ENCODE data around the gene SPTLC1.
"Not testable (repeated sequence)": the region's sequence is repeated elsewhere in the genome, so short reads cannot be mapped to it uniquely, and the experiment has no call there.

The SPTLC1 gene

GRCh38 chr9:92141144-92142129 lies 26.2 kb upstream of the SPTLC1 start:
- no peak for DNase-seq (ENCODE audit: low read depth in 1 of 2, low spot score in 1 of 2)

- DNase-seq (ENCODE audit: low read depth in 1 of 2, low spot score in 1 of 2) = no peak
These were observed 25.5 kb upstream of the SPTLC1 start for GRCh38 chr9:92140754-92141143.

DNA sequence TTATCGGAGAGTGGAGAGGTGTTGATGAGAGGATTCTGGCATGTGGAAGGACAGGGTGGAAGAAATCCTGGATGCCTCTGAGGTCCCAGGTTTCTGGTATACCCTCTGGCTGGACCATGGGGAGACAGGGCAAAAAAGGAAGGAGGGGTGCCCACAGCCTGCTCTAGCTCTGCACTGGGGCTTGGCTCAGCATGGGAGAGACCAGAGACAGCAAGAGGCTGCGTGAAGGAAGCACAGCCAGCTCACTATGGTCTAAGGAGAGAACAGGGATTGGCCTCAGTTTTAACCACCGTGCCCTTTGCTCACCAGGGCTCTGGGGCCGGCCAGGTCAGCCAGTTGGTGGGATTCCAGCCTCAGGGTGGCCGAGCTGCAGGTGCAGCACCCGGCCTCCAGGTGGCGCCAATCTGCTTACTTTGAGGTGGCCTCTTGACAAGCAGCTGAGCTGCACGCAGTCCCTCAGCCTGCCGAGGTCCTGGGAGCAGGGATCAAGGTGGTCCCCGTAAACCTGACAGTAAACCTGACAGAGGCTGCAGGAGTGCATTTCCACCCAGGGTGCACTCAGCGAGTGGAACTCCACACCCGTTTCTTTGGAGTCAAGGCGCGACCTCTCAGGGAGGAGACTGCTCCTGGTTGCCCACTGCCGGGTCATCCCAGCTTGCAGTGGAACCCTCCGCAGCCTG lies 25.0 kb upstream of the SPTLC1 start:
- DNase-seq (ENCODE audit: low read depth in 1 of 2, low spot score in 1 of 2) = peak; percentile 53 to 57

DNA sequence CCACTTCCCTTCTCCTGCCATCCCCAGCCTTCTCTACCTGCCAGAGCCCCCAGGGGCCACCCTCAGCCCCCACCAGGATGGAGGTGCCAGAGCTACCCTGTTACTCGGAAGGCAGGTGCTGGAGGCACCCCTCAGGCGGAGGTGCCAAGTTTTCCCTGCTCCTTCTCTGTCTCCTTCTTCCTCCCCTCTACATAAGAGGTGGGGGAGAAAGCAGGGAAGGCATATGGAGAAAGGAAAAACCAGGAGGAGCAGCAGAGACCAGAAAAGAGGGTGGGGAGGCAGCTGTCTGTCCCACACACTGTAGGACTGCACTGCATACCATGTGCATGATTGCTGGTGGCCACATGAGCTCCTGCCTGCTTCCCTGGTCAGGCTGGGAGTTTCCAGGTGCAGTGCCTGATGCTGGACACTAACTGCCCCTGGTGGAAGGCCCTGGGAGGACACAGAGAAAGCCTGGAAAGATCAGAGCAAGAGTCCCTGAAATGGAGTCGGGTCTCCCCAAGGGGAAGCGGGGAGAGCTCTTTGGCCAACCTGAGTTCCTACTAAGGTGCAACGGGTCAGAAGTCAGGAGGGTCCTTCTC lies 23.8 kb upstream of the SPTLC1 start:
- not testable (repeated sequence) for DNase-seq (ENCODE audit: low read depth in 1 of 2, low spot score in 1 of 2)

DNA sequence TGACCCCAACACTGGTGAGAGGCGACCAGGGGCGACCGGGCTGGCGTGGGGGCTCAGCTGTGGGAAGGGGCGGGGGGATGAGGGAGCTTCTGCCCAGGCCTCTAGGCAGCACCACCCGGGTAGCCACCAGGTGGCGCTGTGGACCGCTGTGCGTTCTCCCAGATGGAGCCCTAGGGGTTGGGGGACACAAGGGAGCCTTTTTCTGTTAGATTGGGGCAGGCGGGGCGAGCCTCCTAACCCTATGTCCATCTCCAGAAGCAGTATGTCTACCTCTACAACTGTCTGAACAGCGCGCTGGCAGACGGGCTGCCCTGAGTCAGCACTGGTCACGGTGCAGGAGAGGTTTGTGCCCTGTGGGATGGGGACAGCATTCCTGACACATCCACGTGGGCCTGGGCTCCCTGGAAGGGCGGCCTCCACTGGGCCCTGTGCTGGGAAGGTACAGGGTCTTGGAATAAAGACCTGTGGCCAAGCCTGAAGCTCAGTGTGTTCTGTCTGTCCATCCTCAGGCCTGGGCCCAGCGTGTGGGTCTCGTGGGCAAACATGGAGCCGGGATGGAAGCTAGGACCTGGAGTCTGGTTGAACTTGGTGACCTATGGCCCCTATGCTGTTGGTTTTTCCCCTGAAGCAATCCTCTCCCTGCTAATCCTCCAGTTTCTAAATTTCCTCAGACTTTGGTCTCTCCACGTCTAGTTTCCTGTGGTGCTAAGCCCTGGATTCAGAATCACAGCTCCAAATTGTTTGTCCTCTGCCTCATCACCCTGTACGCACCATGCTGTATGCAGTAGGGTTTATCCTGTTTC lies 23.1 kb upstream of the SPTLC1 start:
- peak; percentile 53 to 67 for DNase-seq (ENCODE audit: low read depth in 1 of 2, low spot score in 1 of 2)

- DNase-seq (ENCODE audit: low read depth in 1 of 2, low spot score in 1 of 2) = no peak
These were observed 21.1 kb upstream of the SPTLC1 start for GRCh38 chr9:92136184-92136858.

DNA sequence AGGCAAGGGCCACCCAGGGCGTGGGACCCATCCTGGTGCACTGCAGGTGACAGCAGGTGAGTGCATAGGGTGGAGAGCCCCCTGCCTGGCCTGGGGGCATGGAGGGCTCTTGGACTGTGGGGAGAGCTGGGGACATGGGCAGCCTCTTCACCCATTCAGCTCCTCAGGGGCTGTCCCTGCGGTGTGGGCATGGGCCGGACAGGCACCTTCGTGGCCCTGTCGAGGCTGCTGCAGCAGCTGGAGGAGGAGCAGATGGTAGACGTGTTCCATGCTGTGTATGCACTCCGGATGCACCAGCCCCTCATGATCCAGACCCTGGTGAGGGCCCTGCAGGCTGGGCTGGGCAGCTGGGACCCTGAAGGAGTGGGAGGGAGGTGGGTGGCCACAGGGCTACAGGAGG lies 20.4 kb upstream of the SPTLC1 start:
- no peak for DNase-seq (ENCODE audit: low read depth in 1 of 2, low spot score in 1 of 2)

GRCh38 chr9:92133949-92134604 lies 18.9 kb upstream of the SPTLC1 start:
- peak; percentile 50 to 71 for DNase-seq (ENCODE audit: low read depth in 1 of 2, low spot score in 1 of 2)

DNA sequence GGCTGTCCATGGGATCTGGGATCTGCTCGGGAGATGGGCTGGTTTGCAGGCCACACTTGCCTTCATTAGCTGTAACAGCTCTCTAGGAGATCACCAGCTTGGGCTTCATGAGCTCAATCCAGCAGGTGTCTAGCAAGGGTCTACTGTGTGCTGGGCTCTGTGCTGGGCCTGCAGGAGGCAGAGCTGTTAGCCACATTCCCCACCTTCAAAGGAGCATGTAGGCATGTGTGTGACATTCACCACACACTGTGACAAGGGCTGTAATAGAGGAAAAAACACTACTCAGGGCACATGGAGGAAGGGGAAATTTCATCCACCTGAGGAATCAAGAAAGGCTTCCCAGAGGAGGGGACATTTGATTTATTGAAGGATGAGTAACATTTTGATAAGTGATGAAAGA lies 17.7 kb upstream of the SPTLC1 start:
- not testable (repeated sequence) for DNase-seq (ENCODE audit: low read depth in 1 of 2, low spot score in 1 of 2)

- DNase-seq (ENCODE audit: low read depth in 1 of 2, low spot score in 1 of 2) = no peak
These were observed 17.3 kb upstream of the SPTLC1 start for GRCh38 chr9:92132501-92132900.

- DNase-seq (ENCODE audit: low read depth in 1 of 2, low spot score in 1 of 2) = no peak
These were observed 7.6 kb upstream of the SPTLC1 start for GRCh38 chr9:92122800-92123199.

GRCh38 chr9:92122061-92122460 lies 6.8 kb upstream of the SPTLC1 start:
- no peak for DNase-seq (ENCODE audit: low read depth in 1 of 2, low spot score in 1 of 2)

DNA sequence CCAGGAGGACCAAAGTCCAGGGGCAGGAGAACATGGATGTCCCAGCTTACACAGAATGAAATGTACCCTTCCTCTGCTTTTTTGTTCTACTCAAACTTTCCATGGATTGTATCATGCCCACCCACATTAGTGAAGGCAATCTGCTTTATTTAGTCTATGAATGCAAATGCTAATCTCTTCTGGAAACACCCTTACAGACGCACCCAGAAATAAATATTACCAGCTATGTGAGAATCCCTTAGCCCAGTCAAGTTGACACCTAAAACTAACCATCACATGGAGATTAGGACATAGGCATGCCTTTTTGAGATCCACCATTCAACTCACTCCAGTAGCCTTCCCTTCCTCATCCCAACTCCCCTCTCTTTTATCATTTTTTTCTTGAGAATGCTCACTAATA lies 6.1 kb upstream of the SPTLC1 start:
- no peak for DNase-seq (ENCODE audit: low read depth in 1 of 2, low spot score in 1 of 2)

GRCh38 chr9:92120138-92120537 lies 4.9 kb upstream of the SPTLC1 start:
- no peak for DNase-seq (ENCODE audit: low read depth in 1 of 2, low spot score in 1 of 2)

DNA sequence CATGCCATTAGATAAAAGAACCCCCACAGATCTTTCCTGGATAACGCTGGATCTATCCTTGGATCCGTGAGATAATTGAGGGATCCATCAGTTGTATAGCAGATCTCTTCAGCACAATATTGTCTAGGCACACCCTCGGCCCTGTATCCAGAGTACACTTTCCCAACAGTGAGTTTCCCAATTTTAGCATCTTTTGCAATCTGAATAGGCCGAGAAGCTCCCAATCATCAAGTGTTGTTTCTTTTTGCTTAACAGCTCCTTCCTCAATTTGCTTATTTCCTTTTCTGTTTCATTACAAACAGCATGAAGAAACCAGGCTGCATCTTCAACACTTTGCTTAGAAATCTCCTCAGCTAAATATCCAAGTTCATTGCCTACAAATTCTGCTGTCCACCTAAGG lies 4.4 kb upstream of the SPTLC1 start:
- no peak for DNase-seq (ENCODE audit: low read depth in 1 of 2, low spot score in 1 of 2)

DNA sequence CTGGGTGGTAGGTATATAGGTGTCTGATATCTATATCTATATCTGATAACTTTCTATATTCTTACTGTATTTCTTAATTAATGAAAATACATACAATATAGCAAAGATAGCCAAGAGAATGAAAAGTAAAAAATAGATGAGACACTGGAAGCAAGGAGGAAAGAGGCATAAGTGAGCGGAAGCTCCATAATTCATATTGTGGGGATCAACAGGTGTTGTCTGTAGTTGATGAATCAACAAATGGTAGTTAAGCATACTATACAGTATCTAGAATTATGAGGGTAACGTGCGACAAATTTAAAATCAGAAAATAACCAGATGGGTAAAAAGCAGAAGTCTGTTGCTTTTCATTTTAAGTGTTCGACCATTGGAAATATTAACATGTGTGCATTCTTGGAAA lies 7.1 kb downstream of the SPTLC1 start:
- DNase-seq (ENCODE audit: low read depth in 1 of 2, low spot score in 1 of 2) = no peak

- not testable (repeated sequence) for DNase-seq (ENCODE audit: low read depth in 1 of 2, low spot score in 1 of 2)
These were observed 9.6 kb downstream of the SPTLC1 start for GRCh38 chr9:92105446-92106225.

GRCh38 chr9:92103601-92104000 lies 11.6 kb downstream of the SPTLC1 start:
- DNase-seq (ENCODE audit: low read depth in 1 of 2, low spot score in 1 of 2) = not testable (repeated sequence)

DNA sequence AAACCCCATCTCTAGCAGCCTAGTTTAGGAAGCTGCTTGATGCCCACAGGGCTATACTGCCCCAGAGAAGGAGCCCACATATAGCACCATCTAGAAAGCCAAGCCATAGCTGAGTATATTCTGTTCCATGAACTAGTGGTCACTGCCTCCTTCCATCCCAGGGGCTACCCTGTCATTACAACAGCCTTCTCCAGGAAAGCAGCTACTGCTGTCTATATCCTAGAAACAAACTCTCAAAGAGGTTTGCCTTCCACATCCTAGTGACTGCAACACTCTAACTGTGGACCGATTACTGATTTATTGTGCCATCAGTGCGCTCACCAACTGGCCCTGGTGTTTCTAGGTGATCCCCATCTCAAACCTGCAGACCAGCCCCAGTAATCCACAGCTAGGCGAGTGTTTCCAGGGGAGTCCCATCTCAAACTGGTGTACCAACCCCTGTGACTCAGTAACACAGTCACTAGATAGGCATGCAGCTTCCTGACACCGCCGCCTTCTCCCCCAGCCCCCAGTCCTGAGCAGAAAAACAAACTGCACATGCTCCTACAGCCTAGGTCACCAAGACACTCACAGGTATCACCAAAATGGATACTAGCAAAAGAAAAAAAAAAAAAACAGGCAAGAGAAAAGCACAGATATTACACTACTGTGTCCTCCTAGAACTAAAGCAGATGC lies 14.8 kb downstream of the SPTLC1 start:
- DNase-seq (ENCODE audit: low read depth in 1 of 2, low spot score in 1 of 2) = no peak
